Measurements from ENCODE around the gene CARD9. TPM values are rescaled to one million over a fixed set of nuclear protein-coding genes. Genes with fewer than 3 reads are reported as not detected.
A peak's percentile ranks its signal among the peaks of the same experiment; 100 is the strongest.

Gene CARD9
- total RNA-seq, 2 donors from 2014 or later: 0.35 to 1.5 TPM

- Mint-ChIP-seq H3K27ac (no peak overlapping the region), H3K36me3 (ENCODE audit: low read depth) (no peaks in the 10 kb centered on the region), H3K4me3 (no peak overlapping the region), H3K9me3 (no peaks in the 10 kb centered on the region), H3K4me1 (peaks cover 3% of the 10 kb centered on the region), H3K27me3 (ENCODE audit: insufficient read depth) (no peaks in the 10 kb centered on the region)
- no peaks in the 10 kb centered on the region for H3K36me3 ChIP-seq (ENCODE audit: control insufficient read depth, insufficient read depth, low read length)
- no peak for DNase-seq
- H3K9me3 ChIP-seq (ENCODE audit: control insufficient read depth, low read length): no peaks in the 10 kb centered on the region
- H3K4me3 ChIP-seq (ENCODE audit: low read length): no peak overlapping the region
- no peaks in the 10 kb centered on the region for H3K27me3 ChIP-seq (ENCODE audit: control insufficient read depth, insufficient read depth, low read length, poor library complexity, severe bottlenecking)
- no peak for TF ChIP-seq CTCF (conservative IDR thresholded peaks at IDR 0.05)
- peaks cover 6% of the 10 kb centered on the region for H3K4me1 ChIP-seq (ENCODE audit: control insufficient read depth, insufficient read depth, low read length)
- no peak overlapping the region for H3K9ac ChIP-seq (ENCODE audit: extremely low read depth, low read length, poor library complexity, severe bottlenecking)
- no peak overlapping the region for H3K27ac ChIP-seq (ENCODE audit: low read depth, low read length)
- 90 to 93% methylated on average over 26 to 34 of the region's 34 CpGs for WGBS, 2 experiments (ENCODE audit: insufficient coverage in 1 of 2, insufficient read length in 1 of 2)
These were observed 25.8 kb downstream of the CARD9 start for GRCh38 chr9:136347472-136348256.

DNA sequence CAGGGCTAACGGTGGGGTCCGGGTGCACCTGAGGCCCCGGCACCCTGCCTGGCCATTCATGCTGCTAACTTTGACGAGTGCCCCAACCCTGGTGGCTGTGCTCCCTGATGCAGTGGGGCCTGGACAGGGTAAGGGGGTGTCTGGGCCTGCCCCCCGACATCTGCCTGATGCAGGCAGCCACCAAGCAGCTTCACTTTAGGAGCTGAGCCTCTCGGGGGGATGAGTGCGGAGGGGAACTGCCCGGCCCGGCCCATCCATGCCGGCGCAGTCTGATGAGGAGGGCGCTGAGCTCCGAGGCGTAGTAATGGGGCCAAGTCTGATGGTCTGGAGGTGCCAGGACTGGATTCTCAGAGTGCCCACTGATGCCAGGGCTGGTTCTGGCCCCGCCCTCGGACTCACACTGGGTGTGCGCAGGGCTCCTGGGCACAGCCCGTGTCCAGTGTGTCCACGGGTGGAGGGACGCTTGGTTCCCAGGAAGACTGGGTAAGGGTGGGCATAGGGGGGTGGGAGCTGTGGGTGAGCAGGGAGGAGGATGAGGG is 26.5 kb downstream of the CARD9 start:
- no peak for DNase-seq
- no peaks in the 10 kb centered on the region for H3K27me3 Mint-ChIP-seq (ENCODE audit: insufficient read depth)
- no peaks in the 10 kb centered on the region for H3K36me3 ChIP-seq (ENCODE audit: control insufficient read depth, insufficient read depth, low read length)
- peaks cover 6% of the 10 kb centered on the region for H3K4me1 ChIP-seq (ENCODE audit: control insufficient read depth, insufficient read depth, low read length)
- no peaks in the 10 kb centered on the region for H3K9me3 Mint-ChIP-seq
- H3K27ac ChIP-seq (ENCODE audit: low read depth, low read length): no peak overlapping the region
- no peak for TF ChIP-seq CTCF (conservative IDR thresholded peaks at IDR 0.05)
- no peaks in the 10 kb centered on the region for H3K27me3 ChIP-seq (ENCODE audit: control insufficient read depth, insufficient read depth, low read length, poor library complexity, severe bottlenecking)
- no peaks in the 10 kb centered on the region for H3K9me3 ChIP-seq (ENCODE audit: control insufficient read depth, low read length)
- no peaks in the 10 kb centered on the region for H3K36me3 Mint-ChIP-seq (ENCODE audit: low read depth)
- H3K4me1 Mint-ChIP-seq: peaks cover 3% of the 10 kb centered on the region
- no peak overlapping the region for H3K27ac Mint-ChIP-seq
- 90% methylated on average over 18 to 20 of the region's 20 CpGs for WGBS, 2 experiments (ENCODE audit: insufficient coverage in 1 of 2, insufficient read length in 1 of 2)
- H3K9ac ChIP-seq (ENCODE audit: extremely low read depth, low read length, poor library complexity, severe bottlenecking): no peak overlapping the region
- no peak overlapping the region for H3K4me3 ChIP-seq (ENCODE audit: low read length)
- no peak overlapping the region for H3K4me3 Mint-ChIP-seq

DNA sequence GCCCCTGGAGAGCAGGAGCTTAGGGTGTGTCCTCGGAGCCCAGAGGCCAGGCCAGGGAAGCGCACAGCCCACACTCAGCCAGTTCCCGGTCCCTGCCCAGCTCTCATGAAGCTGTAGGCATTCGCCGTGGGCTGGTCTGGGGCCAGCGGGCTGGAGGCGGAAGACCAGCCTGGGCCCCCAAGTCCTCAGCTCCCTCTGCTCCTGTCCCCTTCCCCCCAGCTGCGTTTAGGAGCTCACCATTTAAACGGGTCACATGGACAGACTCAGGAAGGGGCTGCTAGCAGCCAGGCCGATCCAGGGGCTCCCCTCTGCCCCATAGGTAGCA is 27.4 kb downstream of the CARD9 start:
- Mint-ChIP-seq H3K4me1 (peaks cover 3% of the 10 kb centered on the region), H3K9me3 (no peaks in the 10 kb centered on the region), H3K27me3 (ENCODE audit: insufficient read depth) (no peaks in the 10 kb centered on the region), H3K27ac (no peak overlapping the region), H3K36me3 (ENCODE audit: low read depth) (no peaks in the 10 kb centered on the region), H3K4me3 (no peak overlapping the region)
- no peak for DNase-seq
- H3K9ac ChIP-seq (ENCODE audit: extremely low read depth, low read length, poor library complexity, severe bottlenecking): no peak overlapping the region
- H3K36me3 ChIP-seq (ENCODE audit: control insufficient read depth, insufficient read depth, low read length): no peaks in the 10 kb centered on the region
- no peaks in the 10 kb centered on the region for H3K27me3 ChIP-seq (ENCODE audit: control insufficient read depth, insufficient read depth, low read length, poor library complexity, severe bottlenecking)
- peak overlapping the region; percentile 21 for H3K27ac ChIP-seq (ENCODE audit: low read depth, low read length)
- no peak overlapping the region for H3K4me3 ChIP-seq (ENCODE audit: low read length)
- no peak for TF ChIP-seq CTCF (conservative IDR thresholded peaks at IDR 0.05)
- no peaks in the 10 kb centered on the region for H3K9me3 ChIP-seq (ENCODE audit: control insufficient read depth, low read length)
- 89 to 93% methylated on average over 6 to 10 of the region's 10 CpGs for WGBS, 2 experiments (ENCODE audit: insufficient coverage in 1 of 2, insufficient read length in 1 of 2)
- peaks cover 6% of the 10 kb centered on the region for H3K4me1 ChIP-seq (ENCODE audit: control insufficient read depth, insufficient read depth, low read length)
